Kidney epithelial cell (primary cell): ENCODE results near the gene CTU1. TPM values are rescaled to one million over a fixed set of nuclear protein-coding genes. Genes with fewer than 3 reads are reported as not detected.

Source experiments
- DNase-seq: peaks from one replicate; pipeline ENCODE4 v3.0.0-alpha.2; 2010; ENCODE audit warnings: low read depth
- H3K27me3 ChIP-seq: 2 replicates; pipeline ENCODE4 v1.6.0; 2011; ENCODE audit warnings: low read length; ENCODE audit not compliant: control insufficient read depth, insufficient read depth
- H3K36me3 ChIP-seq: 2 replicates; pipeline ENCODE4 v1.5.1; 2011; ENCODE audit warnings: low read length; ENCODE audit not compliant: control insufficient read depth, insufficient read depth
- H3K4me3 ChIP-seq: 2 replicates; pipeline ENCODE4 v1.5.1; 2011; ENCODE audit warnings: low read depth, mild to moderate bottlenecking, control low read depth, low read length
- total RNA-seq: library from RNA; depleted of rRNA; stranded (reverse); fragments of >200 nt; gene quantifications from 2 replicates; pipeline ENCODE4 v1.2.3, GENCODE V29; 2015
- TF ChIP-seq, protein P1 (sequence below): IDR thresholded peaks from 2 replicates; pipeline ENCODE4 v1.5.1; 2011; ENCODE audit warnings: mild to moderate bottlenecking, moderate library complexity, low read length, control low read depth, inconsistent platforms; ENCODE audit not compliant: insufficient read depth, poor library complexity, severe bottlenecking

The CTU1 gene
- total RNA-seq, 1 donor from 2014 or later, result 23.6 TPM

DNA sequence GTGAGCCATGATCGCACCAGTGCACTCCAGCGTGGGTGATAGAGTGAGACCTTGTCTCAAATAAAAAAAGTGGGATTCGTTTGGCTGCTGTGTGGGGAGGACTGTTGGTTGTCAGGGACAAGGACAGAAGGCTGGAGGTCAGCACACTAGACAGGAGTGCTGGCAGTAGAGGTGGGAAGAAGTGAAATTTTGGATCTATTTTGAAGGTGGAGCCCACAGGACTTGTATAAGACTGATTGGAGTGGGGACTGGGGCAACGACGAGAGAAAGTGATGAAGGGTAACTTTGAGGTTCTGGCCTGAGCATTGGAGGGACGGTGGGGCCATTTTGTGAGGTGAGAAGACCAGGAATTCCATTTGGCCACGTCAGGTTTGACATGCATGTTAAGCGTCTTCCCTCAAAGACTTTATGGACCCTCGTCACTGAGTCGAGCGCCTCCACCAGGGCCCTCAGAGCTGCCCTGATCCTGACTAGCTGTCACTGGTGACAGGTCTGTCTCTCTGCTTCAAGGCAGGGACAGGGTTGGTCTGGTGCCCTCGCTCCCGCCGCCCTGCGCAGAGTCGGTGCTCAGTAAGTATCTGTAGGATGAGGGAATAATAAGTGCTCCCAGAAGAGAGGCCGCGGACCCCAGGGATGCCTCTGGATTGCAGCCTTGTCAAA lies 673 bp downstream of the CTU1 start:
- H3K36me3 ChIP-seq, result no peaks in the 10 kb centered on the region
- DNase-seq, result no peak
- TF ChIP-seq, protein P1, sequence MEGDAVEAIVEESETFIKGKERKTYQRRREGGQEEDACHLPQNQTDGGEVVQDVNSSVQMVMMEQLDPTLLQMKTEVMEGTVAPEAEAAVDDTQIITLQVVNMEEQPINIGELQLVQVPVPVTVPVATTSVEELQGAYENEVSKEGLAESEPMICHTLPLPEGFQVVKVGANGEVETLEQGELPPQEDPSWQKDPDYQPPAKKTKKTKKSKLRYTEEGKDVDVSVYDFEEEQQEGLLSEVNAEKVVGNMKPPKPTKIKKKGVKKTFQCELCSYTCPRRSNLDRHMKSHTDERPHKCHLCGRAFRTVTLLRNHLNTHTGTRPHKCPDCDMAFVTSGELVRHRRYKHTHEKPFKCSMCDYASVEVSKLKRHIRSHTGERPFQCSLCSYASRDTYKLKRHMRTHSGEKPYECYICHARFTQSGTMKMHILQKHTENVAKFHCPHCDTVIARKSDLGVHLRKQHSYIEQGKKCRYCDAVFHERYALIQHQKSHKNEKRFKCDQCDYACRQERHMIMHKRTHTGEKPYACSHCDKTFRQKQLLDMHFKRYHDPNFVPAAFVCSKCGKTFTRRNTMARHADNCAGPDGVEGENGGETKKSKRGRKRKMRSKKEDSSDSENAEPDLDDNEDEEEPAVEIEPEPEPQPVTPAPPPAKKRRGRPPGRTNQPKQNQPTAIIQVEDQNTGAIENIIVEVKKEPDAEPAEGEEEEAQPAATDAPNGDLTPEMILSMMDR, result peak; percentile 7
- H3K4me3 ChIP-seq, result peak overlapping the region; percentile 79
- H3K27me3 ChIP-seq, result peaks cover 3% of the 10 kb centered on the region

GRCh38 chr19:51103926-51104341 lies 4.3 kb downstream of the CTU1 start:
- H3K4me3 ChIP-seq, result no peak overlapping the region
- H3K27me3 ChIP-seq, result no peaks in the 10 kb centered on the region
- no peaks in the 10 kb centered on the region for H3K36me3 ChIP-seq
- TF ChIP-seq, protein P1, result no peak
- no peak for DNase-seq

GRCh38 chr19:51102991-51103390 lies 5.2 kb downstream of the CTU1 start:
- Histone ChIP-seq H3K27me3 (no peaks in the 10 kb centered on the region), H3K4me3 (no peak overlapping the region), H3K36me3 (no peaks in the 10 kb centered on the region)
- DNase-seq, result no peak
- TF ChIP-seq, protein P1, result no peak

- no peak overlapping the region for H3K4me3 ChIP-seq
- no peaks in the 10 kb centered on the region for H3K27me3 ChIP-seq
- TF ChIP-seq, protein P1, result no peak
- H3K36me3 ChIP-seq, result peaks cover 2% of the 10 kb centered on the region
- DNase-seq, result no peak
Measured at GRCh38 chr19:51101171-51101865, 6.9 kb downstream of the CTU1 start.

DNA sequence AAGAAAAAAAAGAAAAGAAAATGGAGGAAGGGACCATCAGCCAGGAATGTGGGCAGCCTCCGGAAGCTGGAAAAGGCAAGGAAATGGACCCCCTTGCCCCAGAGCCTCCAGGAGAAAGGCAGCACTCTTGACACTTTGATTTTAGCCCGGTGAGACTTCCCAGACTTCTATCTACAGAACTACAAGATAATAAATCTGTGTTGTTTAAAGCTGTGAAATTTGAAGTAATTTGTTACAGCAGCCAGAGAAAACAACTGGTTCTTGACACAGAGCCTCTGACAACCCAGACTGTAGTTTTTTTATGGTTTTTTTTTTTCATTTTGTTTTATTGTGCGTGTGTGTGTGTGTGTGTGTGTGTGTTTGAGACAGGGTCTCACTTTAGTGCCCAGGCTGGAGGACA lies 7.6 kb downstream of the CTU1 start:
- TF ChIP-seq, protein P1, result no peak
- H3K27me3 ChIP-seq, result no peaks in the 10 kb centered on the region
- peaks cover 2% of the 10 kb centered on the region for H3K36me3 ChIP-seq
- no peak overlapping the region for H3K4me3 ChIP-seq
- no peak for DNase-seq
